Measurements from ENCODE around the gene TRAF2. TPM values are rescaled to one million over a fixed set of nuclear protein-coding genes. Genes with fewer than 3 reads are reported as not detected.
A peak's percentile ranks its signal among the peaks of the same experiment; 100 is the strongest.

The TRAF2 gene
- total and polyA plus RNA-seq, 9 of the 15 experiments (the other 6 are each of a cell fraction or from before 2014, with no cell fraction given), result 0.24 to 45.2 (median 18.0) TPM

DNA sequence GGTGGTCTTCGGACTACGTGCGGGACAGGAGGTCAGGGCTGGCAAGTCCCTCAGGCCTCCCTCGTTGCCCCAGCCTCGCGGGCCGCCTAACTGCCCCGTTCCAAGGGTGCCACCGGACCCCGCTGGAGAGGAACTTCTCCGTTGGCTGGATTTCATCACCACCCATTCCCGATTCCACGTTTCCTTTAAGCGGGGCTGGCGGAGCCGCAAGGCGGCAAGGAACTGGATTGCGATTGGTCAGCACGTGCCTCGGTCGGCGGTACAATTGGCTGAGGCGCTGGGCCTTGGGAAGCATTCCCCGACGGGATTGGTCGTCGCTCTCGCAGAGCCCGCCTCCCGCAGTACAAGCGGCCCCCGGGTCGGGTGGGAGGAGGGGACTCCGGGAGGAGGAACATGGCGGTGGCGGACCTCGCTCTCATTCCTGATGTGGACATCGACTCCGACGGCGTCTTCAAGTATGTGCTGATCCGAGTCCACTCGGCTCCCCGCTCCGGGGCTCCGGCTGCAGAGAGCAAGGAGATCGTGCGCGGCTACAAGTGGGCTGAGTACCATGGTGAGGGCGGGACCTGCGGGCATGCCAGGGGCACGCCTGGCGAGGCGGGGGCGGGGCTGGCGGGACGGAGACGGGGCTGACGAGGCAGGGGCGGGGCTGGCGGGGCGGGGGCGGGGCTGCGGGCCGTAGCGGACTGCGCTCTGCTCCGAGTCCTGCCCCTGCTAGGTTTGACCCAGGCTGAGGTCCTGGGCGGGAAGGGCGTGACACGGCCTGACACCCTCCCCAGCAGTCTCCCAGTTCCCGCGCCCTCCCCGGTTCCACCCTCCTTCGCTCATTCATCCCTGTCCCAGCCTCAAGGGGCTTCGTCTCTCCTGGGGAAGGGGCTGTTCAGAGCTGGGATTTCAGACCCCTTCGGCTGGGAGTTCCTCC, 37.0 kb upstream of the TRAF2 start, which contains the start of gene PHPT1 (continued):
- no peak for TF ChIP-seq SRSF7 (optimal IDR thresholded peaks at IDR 0.05; ENCODE audit: low read depth, low read length)
- TF ChIP-seq ZNF785 (CRISPR knock-in tag; IDR thresholded peaks at IDR 0.05), result no peak
- peak in 1 of 2 experiments; percentile 85; a peak in 2 of 4 replicates for TF ChIP-seq HDAC1 (IDR thresholded peaks at IDR 0.05)
- no peak for TF ChIP-seq CSDE1 (IDR thresholded peaks at IDR 0.05)
- TF ChIP-seq TRIM28 (IDR thresholded peaks at IDR 0.05), result no peak
- TF ChIP-seq HDAC2 (IDR thresholded peaks at IDR 0.05), result peak; percentile 62; the same call in 1 of the 2 replicates
- peak; percentile 65 for TF ChIP-seq SMAD4 (CRISPR knock-in tag; conservative IDR thresholded peaks at IDR 0.05)
- 0 out of 2 replicates have a peak, but pooled peaks have one; percentile 15 for TF ChIP-seq ZBTB43 (CRISPR knock-in tag; IDR thresholded peaks at IDR 0.05)
- peak in 1 of 2 experiments; percentile 19; a peak in 1 of 4 replicates for TF ChIP-seq NONO (IDR thresholded peaks at IDR 0.05; ENCODE audit: low read depth in 2 of 2, low read length in 1 of 2)
- TF ChIP-seq KAT7 (CRISPR knock-in tag; IDR thresholded peaks at IDR 0.05; ENCODE audit: borderline replicate concordance), result peak; percentile 45; the same call in 1 of the 2 replicates
- peak; percentile 30 for TF ChIP-seq HNRNPLL (IDR thresholded peaks at IDR 0.05; ENCODE audit: low read depth, low read length, poor library complexity, severe bottlenecking)
- TF ChIP-seq HMGN3 (IDR thresholded peaks at IDR 0.05; ENCODE audit: borderline replicate concordance, extremely low read depth, insufficient read length, low read depth, low read length), result peak; percentile 88
- TF ChIP-seq ZZZ3 (IDR thresholded peaks at IDR 0.05), result no peak
- TF ChIP-seq PRDM10 (IDR thresholded peaks at IDR 0.05; ENCODE audit: partially characterized antibody), result peak; percentile 56
